Limb (tissue), 2 donors: ENCODE data around the gene ZBTB12.
A peak's percentile ranks its signal among the peaks of the same experiment; 100 is the strongest.

ENCODE experiments used
- DNase-seq, 2 donors: peaks; one replicate each; pipeline ENCODE4 v3.0.0-alpha.2; 2016; ENCODE audit errors: extremely low spot score in 2 of 2

The ZBTB12 gene

DNA sequence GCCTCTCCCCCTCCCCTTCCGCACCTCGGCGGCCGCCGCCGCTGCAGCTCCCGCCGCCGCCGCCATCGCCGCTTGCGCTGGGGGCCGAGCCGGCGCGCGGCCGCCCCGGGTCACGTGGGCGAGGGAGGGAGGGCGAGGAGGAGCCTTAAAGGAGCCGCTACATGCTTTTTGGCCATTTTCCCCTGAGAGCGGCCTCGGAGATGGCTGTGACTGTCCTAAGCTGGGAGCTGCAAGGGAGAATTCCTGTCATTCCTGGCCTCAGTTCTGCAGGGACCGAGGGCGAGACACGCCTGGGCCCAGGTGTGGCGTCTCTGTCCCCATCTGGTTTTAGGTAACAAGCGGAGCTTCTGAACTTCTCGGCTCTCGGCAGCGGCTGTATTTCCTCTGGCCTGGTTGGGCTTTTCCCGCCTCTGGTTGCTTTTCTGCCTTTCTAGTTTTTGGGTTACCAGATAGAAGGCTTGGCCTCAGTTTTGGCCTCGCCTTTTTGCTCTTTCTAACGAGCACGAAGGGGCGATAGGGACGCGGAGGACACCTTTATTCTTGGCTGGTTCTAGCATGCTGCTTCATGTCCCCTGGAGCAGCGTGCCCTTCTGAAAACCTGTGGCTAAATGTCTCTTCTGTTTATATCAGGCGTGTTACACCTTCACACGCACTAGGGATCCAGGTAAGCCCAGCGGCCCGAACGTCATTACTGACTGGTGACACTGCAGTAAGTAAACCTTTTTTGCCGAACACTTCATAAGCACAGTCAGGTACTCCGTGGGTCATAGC lies 4.1 kb downstream of the ZBTB12 start, which contains the start of gene EHMT2:
EHMT2 (minus strand) TSS at position 87 of the 771 bp plus-strand sequence; CDS start at position 66, 21 bp downstream.
- peak; percentile 89 to 92 for DNase-seq

DNA sequence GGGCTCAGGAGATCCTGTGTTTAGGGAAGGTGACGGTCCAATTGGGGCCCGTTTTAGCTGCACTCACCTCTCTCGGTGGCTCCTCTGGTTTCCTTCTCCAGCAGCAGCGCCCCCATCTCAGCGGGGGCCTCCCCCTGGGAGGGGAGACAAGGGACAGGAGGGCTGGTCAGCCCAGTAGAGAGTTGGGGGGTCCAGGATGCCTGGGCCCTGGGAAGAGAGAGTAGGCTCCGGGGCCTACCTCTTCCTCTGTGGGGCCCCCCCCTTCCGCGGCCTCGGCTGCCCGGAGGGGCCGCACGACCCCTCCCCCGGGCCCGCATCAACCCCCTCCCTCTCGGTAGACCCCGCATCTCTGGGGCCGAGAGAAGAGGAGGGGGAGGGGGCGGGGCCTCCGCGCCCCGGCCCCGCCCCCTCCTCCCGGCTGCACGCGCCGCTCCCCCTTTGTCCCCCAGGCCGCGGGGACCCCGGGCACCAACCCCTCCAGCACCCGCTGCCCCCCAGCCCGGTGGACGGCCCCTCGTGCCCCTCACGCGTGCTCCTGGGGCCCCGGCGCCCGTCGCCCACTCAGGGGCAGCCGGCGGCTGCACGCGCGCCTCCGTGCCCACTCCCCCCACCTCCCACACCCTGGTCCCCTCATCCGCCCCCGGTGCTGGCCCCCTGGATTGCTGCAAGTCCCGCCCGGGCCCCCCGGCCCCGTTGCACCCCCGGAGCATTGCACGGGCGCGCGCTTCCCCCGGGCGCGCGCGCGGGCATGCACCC lies 4.9 kb downstream of the ZBTB12 start:
- peak in 1 of 2 donors; percentile 13 for DNase-seq

DNA sequence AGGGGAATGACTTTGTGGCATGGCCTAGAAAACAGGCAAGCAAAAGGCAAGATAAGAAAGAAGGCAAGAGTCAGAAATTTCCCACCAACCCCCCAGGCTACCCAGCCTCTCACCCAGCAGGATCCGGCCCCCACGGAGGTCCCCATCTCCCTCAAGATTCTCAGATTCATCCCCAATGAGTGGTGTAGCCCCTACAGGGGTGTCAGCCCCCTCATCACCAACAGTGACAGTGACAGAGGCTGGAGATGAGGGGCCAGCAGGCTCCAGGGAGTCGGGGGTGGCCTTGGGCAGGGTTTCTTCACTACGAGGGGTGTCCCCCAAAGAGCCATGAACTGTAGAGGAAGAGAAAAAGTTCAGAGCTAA lies 5.4 kb downstream of the ZBTB12 start:
- DNase-seq: no peak

GRCh38 chr6:31892821-31893220 lies 9.1 kb downstream of the ZBTB12 start:
- no peak for DNase-seq

- no peak for DNase-seq
Observed at GRCh38 chr6:31889331-31889972, 12.4 kb downstream of the ZBTB12 start.

DNA sequence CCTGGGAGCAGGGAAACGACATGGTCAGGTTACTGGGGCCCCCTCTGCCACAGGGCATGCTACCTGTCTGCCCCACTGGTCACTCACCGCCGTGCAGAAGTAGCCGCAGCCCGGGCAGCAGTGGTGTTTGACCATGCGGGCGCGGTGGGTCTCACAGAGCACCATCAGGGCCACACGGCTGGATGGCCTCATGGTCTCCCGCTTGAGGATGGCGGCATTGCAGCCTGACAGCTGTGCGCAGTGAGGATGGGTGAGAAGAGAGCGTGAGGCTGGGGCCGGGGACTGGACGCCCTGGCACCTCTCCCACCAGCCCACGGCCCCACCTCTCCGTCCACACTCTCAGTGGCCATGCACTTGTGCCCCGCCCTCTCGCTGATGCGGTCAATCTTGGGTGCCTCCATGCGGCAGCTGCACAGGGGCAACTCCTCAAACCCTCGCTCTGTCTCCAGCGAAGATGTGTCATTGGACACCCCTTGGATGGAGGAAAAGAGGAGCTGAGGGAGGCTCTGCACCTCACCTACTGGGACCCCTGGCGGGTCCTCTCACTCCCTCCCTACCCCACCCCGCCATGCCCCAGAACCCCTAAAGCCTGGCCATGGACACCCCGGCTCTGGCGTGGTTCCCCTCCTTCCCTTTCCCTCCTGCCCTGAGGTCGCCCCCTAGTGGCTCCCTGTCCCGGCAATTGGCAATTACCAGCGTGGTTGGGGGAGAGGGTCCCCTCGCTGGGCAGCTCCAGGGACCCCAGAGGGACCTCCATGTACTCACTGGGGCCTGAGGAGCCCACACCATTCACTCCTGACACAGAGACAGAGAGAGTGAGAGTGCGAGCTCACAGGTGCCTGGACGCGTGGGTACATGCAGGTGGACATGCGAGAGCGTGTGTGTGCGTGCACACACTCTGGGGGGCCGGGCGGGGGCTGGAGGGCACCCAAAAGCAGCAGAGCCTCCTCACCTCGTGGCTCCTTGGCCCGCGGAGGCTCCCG lies 13.3 kb downstream of the ZBTB12 start:
- peak in 1 of 2 donors; percentile 53 for DNase-seq

- DNase-seq: no peak
Observed at GRCh38 chr6:31887173-31888007, 14.5 kb downstream of the ZBTB12 start.

DNA sequence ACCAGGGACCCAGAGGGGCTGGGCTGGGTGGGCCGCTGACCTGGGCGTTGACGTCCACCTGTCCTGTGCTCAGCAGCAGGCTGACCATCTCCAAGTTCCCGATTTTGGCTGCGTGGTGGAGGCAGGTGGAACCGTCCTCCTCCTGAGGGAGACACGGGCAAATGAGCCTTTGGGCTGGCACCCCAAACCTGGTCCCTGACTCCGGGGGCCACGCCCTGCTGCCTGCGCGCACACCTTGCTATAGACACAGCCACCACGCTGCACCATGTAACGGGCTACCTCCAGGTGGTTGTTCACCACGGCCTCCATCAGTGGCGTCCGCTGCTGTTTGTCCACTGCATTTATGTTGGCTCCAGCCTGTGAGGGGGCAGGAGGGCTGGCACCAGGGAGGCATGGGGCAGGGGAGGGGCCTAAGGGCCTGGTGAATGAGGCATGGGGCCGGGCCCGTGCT lies 15.3 kb downstream of the ZBTB12 start:
- DNase-seq: no peak

- DNase-seq: no peak
Observed at GRCh38 chr6:31884528-31885035, 17.3 kb downstream of the ZBTB12 start.

GRCh38 chr6:31883676-31884075 lies 18.2 kb downstream of the ZBTB12 start:
- DNase-seq: no peak

DNA sequence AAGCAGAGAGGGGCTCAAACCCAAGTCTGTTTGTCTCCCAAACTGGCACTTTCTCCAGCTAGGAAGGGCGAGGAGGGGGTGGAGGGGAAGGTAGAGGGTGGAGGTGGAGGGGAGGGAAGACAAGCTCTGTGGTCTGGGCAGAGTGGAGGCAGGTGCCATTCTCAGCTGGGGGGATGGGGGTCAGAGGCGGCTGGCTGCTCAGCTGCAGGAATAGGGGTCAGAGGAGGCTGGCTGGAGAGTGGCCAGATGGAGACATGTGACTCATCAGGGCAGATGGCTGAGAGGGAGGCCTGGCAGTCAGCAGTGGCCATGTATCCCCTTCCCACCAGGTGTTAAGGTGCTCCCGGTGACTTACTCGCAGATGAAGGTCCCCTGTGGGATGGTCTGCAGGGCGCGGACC lies 19.5 kb downstream of the ZBTB12 start:
- no peak for DNase-seq

GRCh38 chr6:31881136-31881859 lies 20.6 kb downstream of the ZBTB12 start:
- no peak for DNase-seq

DNA sequence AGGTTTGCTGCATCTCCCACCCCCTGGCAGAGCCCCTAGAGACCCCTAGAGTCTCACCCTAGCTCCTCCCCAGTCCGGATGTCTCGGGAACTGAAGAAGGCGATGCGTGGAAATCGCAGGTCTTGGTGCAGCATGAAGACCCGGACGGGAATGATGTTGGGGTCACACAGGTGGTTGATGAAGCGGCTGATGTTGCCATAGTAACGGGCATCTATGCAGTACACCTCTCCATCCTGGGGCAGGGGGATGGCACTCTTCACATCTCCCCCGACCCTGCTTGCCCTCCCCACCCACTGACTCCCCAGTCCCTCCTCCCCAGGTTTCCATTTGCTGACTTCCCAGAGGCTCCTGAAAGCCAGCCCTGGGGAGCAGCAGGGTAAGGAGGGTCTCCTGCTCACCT lies 21.3 kb downstream of the ZBTB12 start:
- no peak for DNase-seq

GRCh38 chr6:31879901-31880300 lies 22.0 kb downstream of the ZBTB12 start:
- DNase-seq: no peak

DNA sequence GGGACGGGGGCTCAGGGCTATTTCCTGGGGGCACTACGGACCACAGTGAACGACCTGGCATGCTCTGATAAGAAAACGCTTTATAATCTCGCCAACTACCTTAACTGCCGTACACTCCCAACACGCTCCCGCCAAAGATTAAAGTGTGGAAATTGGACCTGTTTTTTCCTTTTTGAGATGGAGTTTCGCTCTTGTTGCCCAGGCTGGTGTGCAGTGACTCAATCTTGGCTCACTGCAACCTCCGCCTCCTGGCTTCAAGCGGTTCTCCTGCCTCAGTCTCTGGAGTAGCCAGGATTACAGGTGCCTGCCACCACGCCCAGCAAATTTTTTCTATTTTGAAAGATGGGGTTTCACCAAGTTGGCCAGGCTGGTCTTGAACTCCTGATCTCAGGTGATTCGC lies 22.7 kb downstream of the ZBTB12 start:
- DNase-seq: no peak

DNA sequence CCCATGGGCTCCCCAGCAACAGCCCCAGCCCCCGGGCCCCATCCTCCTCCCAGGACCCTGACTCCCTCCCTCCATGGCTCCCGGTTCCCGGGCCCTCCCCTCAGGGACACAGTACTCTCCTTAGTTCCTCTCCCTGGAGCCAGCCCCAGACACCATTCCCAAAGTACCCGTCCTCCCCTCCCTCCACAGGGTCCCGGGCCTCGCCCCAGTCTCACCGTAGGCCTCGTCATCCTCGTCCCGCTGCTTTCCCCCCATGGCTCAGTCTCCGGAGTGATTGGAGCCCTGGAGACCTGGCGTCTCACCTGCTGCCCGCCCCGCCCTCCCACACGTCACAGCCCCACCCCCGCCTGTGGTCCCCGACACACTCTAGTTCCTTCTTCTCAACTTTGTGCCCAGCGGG lies 23.2 kb downstream of the ZBTB12 start, which contains the start of gene SLC44A4:
SLC44A4 (minus strand) TSS at position 272 of the 400 bp plus-strand sequence; CDS start at position 255, 17 bp downstream.
- peak in 1 of 2 donors; percentile 26 for DNase-seq

DNA sequence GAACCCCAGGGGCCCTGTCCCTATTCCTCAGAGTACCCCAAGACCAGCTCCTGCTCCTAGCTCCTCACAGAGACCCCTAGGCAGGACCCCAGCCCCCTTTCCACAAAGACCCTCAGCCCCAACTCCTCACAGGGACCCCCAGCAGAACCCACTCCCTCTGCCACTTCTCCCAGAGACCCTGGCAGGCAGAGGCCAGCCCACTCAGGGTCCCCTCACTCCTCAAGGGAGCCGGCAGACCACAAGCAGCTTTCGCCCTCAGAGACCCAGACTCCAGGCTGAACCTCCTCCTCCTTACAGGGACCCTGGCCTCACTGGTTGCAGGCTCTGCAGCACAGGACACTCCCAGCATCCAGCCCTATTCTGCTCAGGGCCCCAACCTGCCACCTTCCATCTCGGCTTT lies 23.7 kb downstream of the ZBTB12 start:
- no peak for DNase-seq

DNA sequence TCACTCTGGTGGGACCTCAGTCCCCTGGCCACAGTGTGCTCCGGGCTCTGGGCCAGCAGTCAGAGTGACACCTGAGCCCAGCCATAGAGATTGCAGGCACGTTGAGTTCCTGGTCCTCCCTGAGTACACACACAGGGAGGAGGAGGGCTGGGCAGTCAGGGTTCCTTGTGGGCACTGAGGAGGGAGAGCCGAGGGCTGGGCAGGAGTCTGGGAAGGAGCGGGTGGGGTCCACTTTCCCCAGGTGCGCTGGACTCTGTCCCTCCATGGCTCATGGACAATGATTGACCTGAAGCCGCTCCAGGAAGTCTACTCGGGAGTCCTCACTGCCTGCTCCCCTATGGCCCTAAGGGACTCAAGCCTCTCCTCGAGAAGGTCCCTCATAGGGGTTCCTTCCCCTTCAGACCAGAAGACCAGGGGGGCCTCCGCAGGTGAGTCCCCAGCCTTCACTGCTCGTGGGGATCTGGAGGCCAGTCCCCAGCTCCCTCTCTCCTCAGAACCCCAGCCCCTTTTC lies 24.2 kb downstream of the ZBTB12 start:
- DNase-seq: peak in 1 of 2 donors; percentile 27
